ENCODE measurements around the gene TMOD2. TPM values are rescaled to one million over a fixed set of nuclear protein-coding genes. Genes with fewer than 3 reads are reported as not detected.

TMOD2 gene
- total RNA-seq, 1 experiment from 2014 or later: 3.6 TPM

- TF ChIP-seq HMGXB4 (CRISPR knock-in tag; IDR thresholded peaks at IDR 0.05) (no peak), PRRX2 (CRISPR knock-in tag; IDR thresholded peaks at IDR 0.05) (no peak), MYBL2 (CRISPR knock-in tag; IDR thresholded peaks at IDR 0.05) (no peak), NR1H2 (CRISPR knock-in tag; IDR thresholded peaks at IDR 0.05) (no peak), NR3C1 (CRISPR knock-in tag; conservative IDR thresholded peaks at IDR 0.05; ENCODE audit: low read depth) (no peak), ZNF219 (CRISPR knock-in tag; IDR thresholded peaks at IDR 0.05; ENCODE audit: borderline replicate concordance) (no peak), GTF2I (CRISPR knock-in tag; conservative IDR thresholded peaks at IDR 0.05) (no peak), IRF1 (CRISPR knock-in tag; IDR thresholded peaks at IDR 0.05) (no peak), ZNF281 (CRISPR knock-in tag; IDR thresholded peaks at IDR 0.05) (no peak), ZMAT4 (CRISPR knock-in tag; IDR thresholded peaks at IDR 0.05) (no peak)
These were observed 20.4 kb downstream of the TMOD2 start (continued) for GRCh38 chr15:51771773-51772172.

GRCh38 chr15:51774916-51775315 lies 23.5 kb downstream of the TMOD2 start:
- ChIA-PET CTCF (interaction anchor here (0.6 to 3.5 kb wide), 8 partner anchors 23 to 1590 kb away, joined by 3 to 181 read pairs (median 8); partner anchors contain the start of genes LYSMD2 and SCG3), POLR2A (no interaction called here)
- no peak overlapping the region for H3K4me3 Mint-ChIP-seq
- H3K36me3 Mint-ChIP-seq: no peaks in the 10 kb centered on the region
- H3K4me1 Mint-ChIP-seq: peaks cover 5% of the 10 kb centered on the region
- TF ChIP-seq GTF2I (CRISPR knock-in tag; conservative IDR thresholded peaks at IDR 0.05): no peak
- no peak for TF ChIP-seq NR3C1 (CRISPR knock-in tag; conservative IDR thresholded peaks at IDR 0.05; ENCODE audit: low read depth)
- no peak for TF ChIP-seq ZNF512 (CRISPR knock-in tag; IDR thresholded peaks at IDR 0.05; ENCODE audit: borderline replicate concordance)
- TF ChIP-seq PRDM15 (CRISPR knock-in tag; IDR thresholded peaks at IDR 0.05): no peak
- TF ChIP-seq ZNF263 (CRISPR knock-in tag; IDR thresholded peaks at IDR 0.05; ENCODE audit: low read depth): no peak
- TF ChIP-seq MAX (CRISPR knock-in tag; IDR thresholded peaks at IDR 0.05): no peak
- TF ChIP-seq CBFB (CRISPR knock-in tag; IDR thresholded peaks at IDR 0.05; ENCODE audit: low read depth): no peak
- TF ChIP-seq KAT7 (CRISPR knock-in tag; IDR thresholded peaks at IDR 0.05; ENCODE audit: borderline replicate concordance): no peak
- TF ChIP-seq CREM (CRISPR knock-in tag; IDR thresholded peaks at IDR 0.05): no peak
- no peak for DNase-seq (ENCODE audit: low spot score)
- H3K9me3 Mint-ChIP-seq: no peaks in the 10 kb centered on the region
- no peak for ATAC-seq
- H3K27ac Mint-ChIP-seq: no peak overlapping the region
- H3K27me3 Mint-ChIP-seq (ENCODE audit: low read depth): no peaks in the 10 kb centered on the region
